T-helper 1 cell treated with Interleukin-12 subunit alpha and Interleukin-12 subunit beta and Interleukin-4 antibody, amounts not matched to agents 30 μg/mL and 1 μg/mL, for 36 hours (primary cell): ENCODE data around the gene TOGARAM1.

ENCODE experiments used
- H3K27ac Mint-ChIP-seq: one replicate; pipeline ENCODE4 v1.8.0; 2021; ENCODE audit warnings: mild to moderate bottlenecking, mixed read lengths
- H3K27me3 Mint-ChIP-seq: one replicate; pipeline ENCODE4 v1.8.0; 2021; ENCODE audit warnings: low read depth, mixed read lengths
- H3K36me3 Mint-ChIP-seq: one replicate; pipeline ENCODE4 v1.8.0; 2021; ENCODE audit warnings: low read depth, mixed read lengths
- H3K4me1 Mint-ChIP-seq: one replicate; pipeline ENCODE4 v1.8.0; 2021; ENCODE audit warnings: low read depth, mixed read lengths
- H3K4me3 Mint-ChIP-seq: one replicate; pipeline ENCODE4 v1.8.0; 2021; ENCODE audit warnings: mild to moderate bottlenecking, moderate library complexity, mixed read lengths
- H3K9me3 Mint-ChIP-seq: one replicate; pipeline ENCODE4 v1.8.0; 2021; ENCODE audit warnings: mixed read lengths

The TOGARAM1 gene

DNA sequence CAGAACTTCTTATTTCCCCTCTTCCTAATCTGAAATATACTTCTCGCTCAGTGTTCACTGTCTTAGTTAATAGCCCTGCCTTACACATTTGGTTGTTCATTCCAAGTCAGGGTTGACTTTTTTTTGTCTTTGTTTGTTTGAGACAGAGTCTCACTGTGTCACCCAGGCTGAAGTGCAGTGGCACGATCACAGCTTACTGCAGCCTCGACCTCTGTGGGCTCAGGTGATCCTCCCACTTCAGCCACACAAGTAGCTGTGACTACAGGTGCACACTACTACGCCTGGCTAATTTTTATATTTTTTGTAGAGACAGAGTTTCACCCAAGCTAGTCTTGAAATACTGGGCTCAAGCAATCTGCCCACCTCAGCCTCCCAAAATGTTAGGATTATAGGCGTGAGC lies 79.7 kb downstream of the TOGARAM1 start:
- no peak overlapping the region for H3K27ac Mint-ChIP-seq
- H3K9me3 Mint-ChIP-seq: no peaks in the 10 kb centered on the region
- no peak overlapping the region for H3K4me3 Mint-ChIP-seq
- H3K36me3 Mint-ChIP-seq: peaks cover 17% of the 10 kb centered on the region
- no peaks in the 10 kb centered on the region for H3K4me1 Mint-ChIP-seq
- no peaks in the 10 kb centered on the region for H3K27me3 Mint-ChIP-seq

DNA sequence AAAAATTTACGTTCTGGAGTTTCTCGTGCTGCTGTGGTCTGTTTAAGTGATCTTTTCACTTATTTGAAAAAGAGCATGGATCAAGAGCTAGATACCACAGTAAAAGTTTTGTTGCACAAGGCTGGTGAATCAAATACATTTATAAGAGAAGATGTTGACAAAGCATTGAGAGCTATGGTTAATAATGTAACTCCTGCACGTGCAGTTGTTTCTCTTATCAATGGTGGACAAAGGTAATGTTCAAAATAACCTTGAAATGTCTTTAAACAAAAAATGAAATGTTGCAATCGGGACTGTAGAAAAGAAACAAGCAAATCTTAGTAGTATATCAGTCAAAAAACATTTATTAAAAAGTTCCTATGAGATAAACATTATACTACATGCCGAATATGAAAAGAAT lies 82.6 kb downstream of the TOGARAM1 start:
- no peaks in the 10 kb centered on the region for H3K4me1 Mint-ChIP-seq
- H3K27ac Mint-ChIP-seq: no peak overlapping the region
- peaks cover 8% of the 10 kb centered on the region for H3K36me3 Mint-ChIP-seq
- H3K4me3 Mint-ChIP-seq: no peak overlapping the region
- H3K9me3 Mint-ChIP-seq: no peaks in the 10 kb centered on the region
- no peaks in the 10 kb centered on the region for H3K27me3 Mint-ChIP-seq

DNA sequence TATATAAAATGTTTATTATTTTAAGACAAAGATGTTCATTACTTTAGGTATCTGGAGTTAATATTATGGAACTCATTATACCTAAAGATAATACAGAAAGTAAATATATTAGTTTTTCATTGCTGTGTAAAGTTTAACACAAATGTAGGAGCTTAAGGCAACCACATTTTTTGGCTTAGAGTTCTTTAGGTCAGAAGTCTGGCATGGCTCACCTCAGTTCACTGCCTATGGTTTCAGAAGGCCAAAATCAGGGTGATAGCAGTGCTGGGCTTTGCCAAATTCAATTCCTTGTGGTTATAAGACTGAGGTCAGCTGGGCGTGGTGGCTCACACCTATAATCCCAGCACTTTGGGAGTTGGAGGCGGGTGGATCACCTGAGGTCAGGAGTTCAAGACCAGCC lies 86.4 kb downstream of the TOGARAM1 start:
- H3K9me3 Mint-ChIP-seq: no peaks in the 10 kb centered on the region
- H3K27ac Mint-ChIP-seq: no peak overlapping the region
- no peak overlapping the region for H3K4me3 Mint-ChIP-seq
- H3K27me3 Mint-ChIP-seq: no peaks in the 10 kb centered on the region
- no peaks in the 10 kb centered on the region for H3K4me1 Mint-ChIP-seq
- H3K36me3 Mint-ChIP-seq: peaks cover 8% of the 10 kb centered on the region

DNA sequence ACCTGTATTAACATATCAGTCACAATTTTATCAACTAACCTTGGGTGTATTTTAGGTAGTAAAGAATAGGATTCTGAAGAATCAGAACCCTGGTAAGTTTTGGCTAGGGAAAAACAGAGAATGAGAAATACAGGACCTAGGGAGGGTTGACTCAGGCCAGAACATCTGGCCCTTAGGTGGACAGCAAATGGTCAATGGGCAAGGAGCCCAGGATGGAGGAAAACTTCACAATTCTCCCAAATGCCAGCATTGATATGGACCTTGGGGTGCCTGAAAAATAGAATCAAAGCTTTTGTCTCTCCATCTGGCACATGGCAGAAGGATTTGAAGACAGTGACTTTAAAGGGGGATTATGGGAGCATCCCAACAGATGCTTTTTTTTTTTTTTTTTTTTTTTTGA lies 89.2 kb downstream of the TOGARAM1 start:
- H3K27ac Mint-ChIP-seq: no peak overlapping the region
- no peaks in the 10 kb centered on the region for H3K27me3 Mint-ChIP-seq

DNA sequence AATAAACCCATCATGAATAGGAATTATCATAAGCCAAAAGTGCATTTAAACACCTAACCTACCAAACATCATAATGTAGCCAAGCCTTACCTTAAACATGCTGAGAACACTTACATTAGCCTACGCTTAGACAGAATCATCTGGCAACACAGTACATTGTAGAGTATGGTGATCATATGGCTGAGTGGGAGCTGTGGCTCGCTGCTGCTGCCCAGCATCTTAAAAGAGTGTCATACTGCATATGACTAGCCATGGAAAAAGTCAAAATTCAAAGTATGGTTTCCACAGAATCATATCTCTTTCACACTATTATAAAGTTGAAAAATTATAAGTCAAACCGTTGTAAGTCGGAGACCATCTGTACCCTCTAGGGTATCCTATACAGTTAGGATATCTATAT lies 89.9 kb downstream of the TOGARAM1 start:
- H3K4me1 Mint-ChIP-seq: no peaks in the 10 kb centered on the region
- H3K27ac Mint-ChIP-seq: no peak overlapping the region
- no peaks in the 10 kb centered on the region for H3K27me3 Mint-ChIP-seq
- H3K9me3 Mint-ChIP-seq: no peaks in the 10 kb centered on the region
- no peak overlapping the region for H3K4me3 Mint-ChIP-seq
- H3K36me3 Mint-ChIP-seq: peaks cover 10% of the 10 kb centered on the region

More for the DNA sequence above, 89.2 kb downstream of the TOGARAM1 start:
- no peaks in the 10 kb centered on the region for H3K9me3 Mint-ChIP-seq
- no peaks in the 10 kb centered on the region for H3K4me1 Mint-ChIP-seq
- peaks cover 12% of the 10 kb centered on the region for H3K36me3 Mint-ChIP-seq
- H3K4me3 Mint-ChIP-seq: no peak overlapping the region

DNA sequence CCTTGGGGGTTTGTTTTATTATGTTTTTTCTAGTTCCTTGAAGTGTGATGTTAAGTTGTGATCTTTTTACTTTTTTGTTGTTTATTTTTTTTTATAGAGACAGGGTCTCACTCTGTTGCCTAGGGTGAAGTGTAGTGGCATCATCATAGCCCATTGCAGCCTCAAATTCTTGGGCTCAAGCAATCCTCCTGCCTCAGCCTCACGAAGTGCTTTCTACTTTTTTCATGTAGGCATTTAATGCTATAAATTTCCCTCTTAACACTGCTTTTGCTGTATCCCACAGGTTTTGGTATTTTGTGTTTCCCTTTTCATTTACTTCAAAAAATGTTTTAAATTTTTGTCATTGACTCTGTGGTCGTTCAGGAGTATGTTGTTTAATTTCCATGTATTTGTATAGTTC lies 95.4 kb downstream of the TOGARAM1 start:
- no peaks in the 10 kb centered on the region for H3K27me3 Mint-ChIP-seq
- H3K4me1 Mint-ChIP-seq: no peaks in the 10 kb centered on the region
- H3K36me3 Mint-ChIP-seq: peaks cover 22% of the 10 kb centered on the region
- H3K4me3 Mint-ChIP-seq: no peak overlapping the region
- no peaks in the 10 kb centered on the region for H3K9me3 Mint-ChIP-seq
- H3K27ac Mint-ChIP-seq: no peak overlapping the region

DNA sequence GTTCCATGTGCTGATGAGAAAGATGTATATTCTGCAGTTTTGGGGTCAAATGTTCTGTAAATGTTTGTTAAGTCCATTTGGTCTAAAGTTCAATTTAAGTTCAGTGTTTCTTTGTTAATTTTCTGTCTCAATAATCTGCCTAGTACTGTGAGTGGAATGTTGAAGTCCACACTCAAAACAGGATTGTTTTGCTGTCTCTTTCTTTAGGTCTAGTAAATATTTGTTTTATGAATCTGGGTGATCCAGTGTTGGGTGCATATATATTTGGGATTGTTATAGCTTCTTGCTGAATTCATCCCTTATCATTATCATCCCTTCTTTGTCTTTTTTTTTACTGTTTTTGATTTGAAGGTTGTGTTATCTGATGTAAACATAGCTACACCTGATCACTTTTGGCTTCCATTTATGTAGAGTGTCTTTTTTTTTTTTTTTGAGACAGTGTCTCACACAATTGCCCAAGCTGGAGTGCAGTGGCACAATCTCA lies 95.9 kb downstream of the TOGARAM1 start:
- Mint-ChIP-seq H3K27me3 (no peaks in the 10 kb centered on the region), H3K36me3 (peaks cover 22% of the 10 kb centered on the region), H3K9me3 (no peaks in the 10 kb centered on the region), H3K4me3 (no peak overlapping the region), H3K27ac (no peak overlapping the region), H3K4me1 (no peaks in the 10 kb centered on the region)

DNA sequence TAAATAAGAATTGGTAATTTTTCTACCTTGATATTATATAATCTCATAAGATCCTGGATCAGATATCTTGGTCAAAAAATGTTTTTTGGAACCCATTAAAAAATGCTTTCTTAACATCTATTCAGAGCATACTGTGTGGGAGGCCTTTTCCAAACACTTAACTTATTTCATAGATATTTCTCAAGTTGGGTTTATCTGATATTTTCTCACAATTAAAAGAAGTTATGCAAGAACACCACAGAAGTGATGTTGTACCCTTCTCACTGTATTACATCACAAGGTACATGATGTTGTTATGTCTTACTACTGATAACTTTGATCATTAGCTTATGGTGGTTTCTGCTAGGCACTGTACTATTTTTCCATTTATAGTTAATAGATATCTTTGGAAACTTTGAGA lies 98.6 kb downstream of the TOGARAM1 start:
- no peaks in the 10 kb centered on the region for H3K27me3 Mint-ChIP-seq
- H3K9me3 Mint-ChIP-seq: no peaks in the 10 kb centered on the region
- peaks cover 21% of the 10 kb centered on the region for H3K36me3 Mint-ChIP-seq
- H3K4me1 Mint-ChIP-seq: no peaks in the 10 kb centered on the region
- no peak overlapping the region for H3K27ac Mint-ChIP-seq
- H3K4me3 Mint-ChIP-seq: no peak overlapping the region

DNA sequence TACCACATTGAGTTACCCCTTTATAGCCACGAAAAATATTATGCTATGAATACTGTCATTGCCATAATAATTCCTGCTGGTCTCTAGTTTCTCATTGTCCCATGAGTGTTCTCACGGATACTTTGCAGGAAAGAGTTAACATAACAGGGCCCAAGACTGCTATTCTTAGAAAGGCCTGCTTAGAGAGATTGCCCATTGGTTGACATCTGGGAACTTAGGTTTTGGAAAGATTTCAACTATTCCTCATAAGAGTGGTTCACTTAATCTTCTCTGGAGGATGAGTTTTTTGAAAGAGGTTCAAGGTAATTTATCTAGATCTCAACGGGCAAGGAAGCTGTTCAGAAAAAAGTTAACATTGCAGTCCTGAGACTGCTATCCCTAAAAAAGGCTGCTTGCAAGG lies 103.5 kb downstream of the TOGARAM1 start:
- H3K4me1 Mint-ChIP-seq: peaks cover 5% of the 10 kb centered on the region
- H3K27ac Mint-ChIP-seq: no peak overlapping the region
- no peaks in the 10 kb centered on the region for H3K9me3 Mint-ChIP-seq
- peaks cover 10% of the 10 kb centered on the region for H3K36me3 Mint-ChIP-seq
- no peaks in the 10 kb centered on the region for H3K27me3 Mint-ChIP-seq
- no peak overlapping the region for H3K4me3 Mint-ChIP-seq

DNA sequence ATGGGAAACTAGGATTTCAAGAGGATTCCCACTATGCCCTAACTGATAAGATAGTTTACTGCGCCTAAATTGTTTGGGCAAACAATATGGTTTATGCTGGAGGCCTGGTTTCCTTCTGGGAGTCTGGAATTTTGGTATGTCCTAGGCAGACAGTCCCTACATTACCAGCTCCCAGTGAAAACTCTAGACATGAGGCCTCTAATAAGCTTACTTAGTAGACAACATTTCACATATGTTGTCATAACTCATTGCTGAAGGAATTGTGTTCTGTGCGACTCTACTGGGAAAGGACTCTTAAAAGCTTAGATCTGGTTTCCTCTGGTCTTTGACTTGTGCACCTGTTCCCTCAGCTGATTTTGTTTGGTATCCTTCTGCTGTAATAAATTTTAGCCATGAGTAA lies 104.0 kb downstream of the TOGARAM1 start:
- H3K27ac Mint-ChIP-seq: no peak overlapping the region
- no peaks in the 10 kb centered on the region for H3K9me3 Mint-ChIP-seq
- H3K36me3 Mint-ChIP-seq: peaks cover 10% of the 10 kb centered on the region

DNA sequence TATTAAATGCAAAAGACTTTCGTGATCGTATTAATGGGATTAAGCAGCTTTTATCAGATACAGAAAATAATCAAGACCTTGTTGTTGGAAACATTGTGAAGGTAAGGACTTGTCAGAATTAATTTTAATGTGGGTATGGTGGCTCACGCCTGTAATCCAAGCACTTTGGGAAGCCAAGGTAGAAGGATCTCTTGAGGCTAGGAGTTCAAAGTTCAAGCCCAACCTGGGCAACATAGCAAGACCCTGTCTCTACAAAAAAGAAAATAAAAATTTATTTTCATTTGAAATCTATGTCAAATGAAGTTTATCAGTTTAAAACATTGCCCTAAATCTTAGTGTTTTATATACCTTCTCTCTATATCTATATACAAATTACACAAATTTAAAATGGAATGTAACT lies 104.7 kb downstream of the TOGARAM1 start:
- Mint-ChIP-seq H3K27ac (no peak overlapping the region), H3K36me3 (peaks cover 11% of the 10 kb centered on the region), H3K9me3 (no peaks in the 10 kb centered on the region), H3K4me3 (no peak overlapping the region), H3K4me1 (peaks cover 5% of the 10 kb centered on the region), H3K27me3 (no peaks in the 10 kb centered on the region)

More for the DNA sequence above, 104.0 kb downstream of the TOGARAM1 start:
- Mint-ChIP-seq H3K4me3 (no peak overlapping the region), H3K27me3 (no peaks in the 10 kb centered on the region), H3K4me1 (peaks cover 5% of the 10 kb centered on the region)

DNA sequence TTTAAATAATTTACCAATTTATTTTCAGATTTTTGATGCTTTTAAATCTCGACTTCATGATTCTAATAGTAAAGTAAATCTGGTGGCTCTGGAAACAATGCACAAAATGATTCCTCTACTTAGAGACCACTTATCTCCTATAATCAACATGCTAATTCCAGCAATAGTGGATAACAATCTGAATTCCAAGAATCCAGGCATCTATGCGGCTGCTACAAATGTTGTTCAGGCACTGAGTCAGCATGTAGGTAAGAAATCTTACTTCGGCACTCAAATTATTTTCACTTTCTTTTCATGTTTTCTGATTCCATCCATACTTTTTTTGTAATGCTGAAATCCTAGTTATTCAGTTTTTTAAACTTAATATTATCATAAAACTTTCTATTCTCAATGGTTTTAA lies 106.4 kb downstream of the TOGARAM1 start:
- H3K9me3 Mint-ChIP-seq: no peaks in the 10 kb centered on the region
- peaks cover 5% of the 10 kb centered on the region for H3K4me1 Mint-ChIP-seq
- H3K36me3 Mint-ChIP-seq: peaks cover 11% of the 10 kb centered on the region
- H3K27me3 Mint-ChIP-seq: no peaks in the 10 kb centered on the region
- no peak overlapping the region for H3K4me3 Mint-ChIP-seq
- H3K27ac Mint-ChIP-seq: no peak overlapping the region

DNA sequence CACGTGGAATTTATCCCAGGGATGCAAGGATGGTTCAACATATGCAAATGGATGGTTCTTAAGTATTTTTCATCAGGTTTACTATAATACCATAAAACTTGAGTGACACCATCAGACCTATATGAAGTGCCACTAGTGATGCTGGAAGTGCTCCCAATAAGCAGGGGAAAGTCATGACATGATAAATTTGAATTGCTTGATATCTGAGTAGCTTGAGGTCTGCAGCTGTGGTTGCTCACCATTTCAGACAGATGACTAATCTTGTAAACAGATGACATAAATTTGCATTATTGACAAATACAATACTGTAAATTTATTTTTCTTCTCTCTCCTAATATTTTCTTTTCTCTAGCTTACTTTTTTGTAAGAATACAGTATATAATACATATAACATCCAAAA lies 108.2 kb downstream of the TOGARAM1 start:
- Mint-ChIP-seq H3K27ac (no peak overlapping the region), H3K4me3 (no peak overlapping the region), H3K27me3 (no peaks in the 10 kb centered on the region), H3K36me3 (peaks cover 7% of the 10 kb centered on the region), H3K4me1 (peaks cover 5% of the 10 kb centered on the region), H3K9me3 (no peaks in the 10 kb centered on the region)

DNA sequence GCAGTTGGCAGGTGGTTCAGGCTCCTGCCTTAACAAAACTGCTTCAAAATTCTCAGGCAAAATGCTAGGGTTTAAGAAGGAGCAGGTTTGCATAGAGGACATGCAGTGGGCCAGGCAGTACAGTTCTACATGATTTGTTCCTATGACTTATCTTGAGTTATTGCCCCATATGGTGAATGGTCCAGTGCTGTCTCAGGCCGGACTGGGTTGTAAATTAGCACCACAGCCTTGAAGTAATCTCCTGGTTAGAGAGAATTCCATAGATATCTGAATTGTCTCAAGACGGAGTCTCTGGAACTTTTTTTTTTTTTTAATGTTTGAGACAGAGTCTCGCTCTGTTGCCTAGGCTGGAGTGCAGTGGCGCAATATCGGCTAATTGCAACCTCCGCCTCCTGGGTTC lies 110.1 kb downstream of the TOGARAM1 start:
- Mint-ChIP-seq H3K27ac (no peak overlapping the region), H3K27me3 (no peaks in the 10 kb centered on the region), H3K36me3 (peaks cover 5% of the 10 kb centered on the region), H3K4me1 (peaks cover 5% of the 10 kb centered on the region), H3K9me3 (no peaks in the 10 kb centered on the region), H3K4me3 (no peak overlapping the region)

DNA sequence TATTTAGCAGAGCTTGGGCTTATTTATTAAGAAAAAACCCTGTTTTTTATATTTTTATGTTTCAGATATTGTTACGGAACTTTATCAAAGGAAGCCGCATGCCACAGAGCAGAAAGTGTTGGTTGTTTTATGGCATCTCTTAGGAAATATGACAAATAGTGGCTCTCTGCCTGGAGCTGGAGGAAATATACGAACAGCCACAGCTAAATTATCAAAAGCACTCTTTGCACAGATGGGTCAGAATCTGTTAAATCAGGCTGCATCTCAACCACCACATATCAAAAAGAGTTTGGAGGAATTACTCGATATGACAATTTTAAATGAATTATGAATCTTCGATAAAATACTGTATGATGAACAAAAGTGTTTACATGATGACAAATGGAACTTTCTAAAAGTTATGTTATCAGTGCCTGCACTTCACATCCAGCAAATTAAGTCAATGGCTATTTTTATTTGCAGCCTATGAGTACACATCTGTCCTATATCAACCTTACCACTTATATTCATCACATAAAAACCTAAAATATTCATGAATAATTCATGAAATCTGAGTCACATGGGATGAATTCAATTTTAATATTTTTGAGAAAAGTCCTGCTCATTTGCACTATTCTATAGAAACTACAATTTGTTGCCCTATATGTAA lies 111.4 kb downstream of the TOGARAM1 start:
- H3K4me3 Mint-ChIP-seq: no peak overlapping the region
- H3K36me3 Mint-ChIP-seq: peaks cover 5% of the 10 kb centered on the region
- H3K4me1 Mint-ChIP-seq: no peaks in the 10 kb centered on the region
- no peak overlapping the region for H3K27ac Mint-ChIP-seq
- H3K27me3 Mint-ChIP-seq: no peaks in the 10 kb centered on the region
- H3K9me3 Mint-ChIP-seq: no peaks in the 10 kb centered on the region

DNA sequence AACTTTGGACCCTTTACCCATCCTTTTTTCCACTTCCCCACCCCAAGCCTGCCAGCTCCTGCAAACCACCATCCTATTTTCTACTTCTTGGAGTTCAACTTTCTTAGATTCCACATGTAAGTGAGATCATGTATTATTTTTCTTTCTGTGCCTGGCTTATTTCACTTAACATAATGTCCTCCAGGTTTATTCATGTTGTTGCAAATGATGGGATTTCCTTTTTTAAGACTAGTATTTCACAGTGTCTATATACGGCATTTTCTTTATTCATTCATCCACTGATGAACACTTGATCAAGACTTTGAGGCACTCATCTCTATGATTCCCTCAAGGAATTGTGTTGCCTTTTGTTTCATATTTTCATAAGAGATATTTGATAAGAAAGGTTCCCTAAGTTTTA lies 116.3 kb downstream of the TOGARAM1 start:
- H3K27ac Mint-ChIP-seq: no peak overlapping the region
- no peaks in the 10 kb centered on the region for H3K27me3 Mint-ChIP-seq
- H3K4me1 Mint-ChIP-seq: peaks cover 6% of the 10 kb centered on the region
- H3K4me3 Mint-ChIP-seq: no peak overlapping the region
- H3K36me3 Mint-ChIP-seq: no peaks in the 10 kb centered on the region
- H3K9me3 Mint-ChIP-seq: no peaks in the 10 kb centered on the region
